ENCODE data around the gene DCLK2.
A peak's percentile ranks its signal among the peaks of the same experiment; 100 is the strongest.

DCLK2 gene

GRCh38 chr4:150259861-150260567 lies 181.8 kb downstream of the DCLK2 start:
- peak in 1 of 56 donors; percentile 9 for DNase-seq

- no peak for DNase-seq
Observed at GRCh38 chr4:150261571-150261970, 183.3 kb downstream of the DCLK2 start.

GRCh38 chr4:150262611-150263010 lies 184.4 kb downstream of the DCLK2 start:
- no peak for DNase-seq

- DNase-seq, result no peak
Observed at GRCh38 chr4:150264595-150265161, 186.4 kb downstream of the DCLK2 start.

GRCh38 chr4:150265806-150266205 lies 187.6 kb downstream of the DCLK2 start:
- DNase-seq, result no peak

- no peak for DNase-seq
Observed at GRCh38 chr4:150268444-150268843, 190.2 kb downstream of the DCLK2 start.

GRCh38 chr4:150278206-150278605 lies 200.0 kb downstream of the DCLK2 start:
- DNase-seq, result peak in 6 of 56 donors; percentile 3 to 31 (median 12)

- peak in 19 of 56 donors; percentile 3 to 75 (median 26) for DNase-seq
Observed at GRCh38 chr4:150280081-150280895, 202.0 kb downstream of the DCLK2 start.

GRCh38 chr4:150280975-150281374 lies 202.7 kb downstream of the DCLK2 start:
- no peak for DNase-seq

GRCh38 chr4:150283689-150284088 lies 205.4 kb downstream of the DCLK2 start:
- DNase-seq, result no peak

- DNase-seq, result no peak
Observed at GRCh38 chr4:150286656-150287055, 208.4 kb downstream of the DCLK2 start.

GRCh38 chr4:150289198-150289597 lies 211.0 kb downstream of the DCLK2 start:
- DNase-seq, result no peak

- DNase-seq, result no peak
Observed at GRCh38 chr4:150289881-150290280, 211.6 kb downstream of the DCLK2 start.

- DNase-seq, result peak in 4 of 56 donors; percentile 6 to 54 (median 16)
Observed at GRCh38 chr4:150297861-150298474, 219.7 kb downstream of the DCLK2 start.

- DNase-seq, result no peak
Observed at GRCh38 chr4:150299816-150300215, 221.6 kb downstream of the DCLK2 start.

GRCh38 chr4:150302553-150302952 lies 224.3 kb downstream of the DCLK2 start:
- DNase-seq, result no peak

GRCh38 chr4:150305995-150306394 lies 227.8 kb downstream of the DCLK2 start:
- no peak for DNase-seq

- DNase-seq, result no peak
Observed at GRCh38 chr4:150306719-150307118, 228.5 kb downstream of the DCLK2 start.

Data from amygdala (tissue), 56 donors.